Measurements from ENCODE around the gene ZNF26.

DNA sequence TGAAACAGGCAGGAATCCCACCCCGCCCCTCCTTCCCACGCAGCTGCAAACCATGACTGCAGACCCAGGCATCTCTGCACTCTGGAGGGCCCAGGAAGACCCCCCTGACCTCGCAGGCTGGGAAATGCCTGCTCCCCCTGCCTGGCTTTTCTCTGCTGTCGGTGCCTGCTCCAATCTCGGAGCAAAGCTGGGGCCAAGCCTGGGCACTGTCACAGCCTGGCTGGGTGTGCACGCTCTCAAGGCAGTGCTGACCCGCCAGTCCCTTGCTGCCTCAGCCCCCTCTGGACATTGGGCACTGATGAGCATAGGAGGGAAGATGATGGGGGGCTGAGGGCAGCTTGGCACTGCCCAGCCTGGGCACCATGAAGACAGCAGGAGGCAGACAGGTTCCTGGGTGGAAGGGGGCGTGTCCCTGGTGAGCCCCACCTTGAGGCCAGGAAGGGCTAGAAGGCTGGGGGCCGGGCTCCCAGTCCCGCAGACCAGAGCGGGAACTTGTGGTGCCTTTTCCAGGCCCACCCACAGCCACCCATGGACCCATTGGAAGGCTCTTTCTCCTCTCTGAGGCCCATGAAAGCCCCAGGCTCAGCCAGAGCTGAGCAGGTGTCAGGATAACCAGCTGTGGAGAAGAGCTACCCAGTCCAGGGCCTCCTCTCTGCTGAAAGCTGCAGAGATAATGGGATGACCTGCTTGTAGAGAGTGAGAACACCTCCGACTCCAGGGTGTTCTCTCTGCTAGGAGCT, 19.3 kb upstream of the ZNF26 start:
- TF ChIP-seq CTCF (IDR thresholded peaks at IDR 0.05) (no peak), POLR2A (IDR thresholded peaks at IDR 0.05) (no peak), POLR2AphosphoS5 (IDR thresholded peaks at IDR 0.05) (no peak)
